CD4-positive, alpha-beta T cell (primary cell): ENCODE measurements around the gene TENM4. TPM values are rescaled to one million over a fixed set of nuclear protein-coding genes. Genes with fewer than 3 reads are reported as not detected.

Source experiments
- ATAC-seq: fragments of 200-7000 bp; cut with Tn5 transposase; one replicate; pipeline ENCODE4 v1.10.0; 2022; ENCODE audit warnings: mild to moderate bottlenecking; ENCODE audit not compliant: poor library complexity
- CTCF ChIA-PET: fragments of 350-600 bp; sonication (Branson Sonifier 250); formaldehyde crosslinking; loops from one replicate; lab custom pipeline; 2021; ENCODE audit warnings: antibody characterized with exemption, inconsistent platforms; lab: Charles Lee
- POLR2A ChIA-PET: fragments of 350-600 bp; sonication (Branson Sonifier 250); formaldehyde crosslinking; loops from one replicate; lab custom pipeline; 2021; ENCODE audit warnings: antibody characterized with exemption, inconsistent platforms; lab: Charles Lee
- DNase-seq, 14 experiments: peaks; one replicate each; pipeline ENCODE4 v3.0.0-alpha.2; 2013 to 2020; ENCODE audit warnings: mixed read lengths in 2 of 14
- H3K27ac ChIP-seq, 2 donors: one replicate each; pipeline versions ENCODE4 v1.5.1 to v1.7.0; 2013; ENCODE audit warnings: low read length in 2 of 2, low read depth in 1 of 2, mild to moderate bottlenecking in 1 of 2
- H3K27me3 ChIP-seq, 2 experiments: 1 replicate in 1 of 2; 2 replicates in 1 of 2; pipeline versions ENCODE4 v1.6.1 to v1.7.0; 2013; ENCODE audit warnings: low read length in 2 of 2, control low read depth in 1 of 2, mild to moderate bottlenecking in 1 of 2, moderate library complexity in 1 of 2; ENCODE audit not compliant: insufficient read depth in 2 of 2, control insufficient read depth in 1 of 2
- H3K36me3 ChIP-seq: one replicate; pipeline ENCODE4 v1.6.1; 2013; ENCODE audit warnings: low read length, control low read depth; ENCODE audit not compliant: insufficient read depth
- H3K4me1 ChIP-seq: one replicate; pipeline ENCODE4 v1.6.1; 2013; ENCODE audit warnings: low read length, control low read depth; ENCODE audit not compliant: insufficient read depth
- H3K4me3 ChIP-seq: one replicate; pipeline ENCODE4 v1.5.1; 2013; ENCODE audit warnings: mild to moderate bottlenecking, low read length, moderate library complexity
- H3K9me3 ChIP-seq, 2 experiments: 1 replicate in 1 of 2; 2 replicates in 1 of 2; pipeline versions ENCODE4 v1.6.1 to v1.7.0; 2013; ENCODE audit warnings: low read length in 2 of 2, mild to moderate bottlenecking in 2 of 2, control low read depth in 1 of 2, moderate library complexity in 1 of 2; ENCODE audit not compliant: control insufficient read depth in 1 of 2, insufficient read depth in 1 of 2
- H3K27ac Mint-ChIP-seq: one replicate; pipeline ENCODE4 v1.8.0; 2020; ENCODE audit warnings: mixed read lengths
- H3K27me3 Mint-ChIP-seq: one replicate; pipeline ENCODE4 v1.8.0; 2021; ENCODE audit warnings: mixed read lengths
- H3K36me3 Mint-ChIP-seq: one replicate; pipeline ENCODE4 v1.8.0; 2021; ENCODE audit warnings: low read depth, mixed read lengths
- H3K4me1 Mint-ChIP-seq: one replicate; pipeline ENCODE4 v1.8.0; 2021; ENCODE audit warnings: low read depth, mixed read lengths
- H3K4me3 Mint-ChIP-seq: one replicate; pipeline ENCODE4 v1.8.0; 2020; ENCODE audit warnings: mild to moderate bottlenecking, mixed read lengths
- H3K9me3 Mint-ChIP-seq: one replicate; pipeline ENCODE4 v1.8.0; 2020; ENCODE audit warnings: mixed read lengths
- intact Hi-C, 2 experiments: fragments of 100-400 bp; cut with DNase I in 1 of 2; cut with micrococcal nuclease in 1 of 2; formaldehyde crosslinking; loops; one replicate each; pipeline versions ENCODE4 v1.15.1 to v1.9.0; 2023 to 2025; cut with DNase I, micrococcal nuclease
- total RNA-seq, 174 experiments: library from RNA in 2 of 174; stranded (reverse) in 2 of 174; gene quantifications; one replicate each; pipeline ENCODE4 v1.2.3 and lab custom pipeline; 2021 to 2026
- TF ChIP-seq, protein P1 (sequence below): fragments of 200-600 bp; IDR thresholded peaks from one replicate; pipeline ENCODE4 v1.8.0; 2022; ENCODE audit warnings: antibody characterized with exemption, mild to moderate bottlenecking

Gene TENM4
- total RNA-seq, 2 experiments from 2014 or later, result 0.22 to 0.31 TPM

- DNase-seq (no peak), ATAC-seq (no peak)
- intact Hi-C loops, result no loop called here
- H3K27me3 Mint-ChIP-seq, result peaks cover 10% of the 10 kb centered on the region
- H3K36me3 Mint-ChIP-seq, result no peaks in the 10 kb centered on the region
- no peaks in the 10 kb centered on the region for H3K4me1 Mint-ChIP-seq
- H3K9me3 Mint-ChIP-seq, result no peaks in the 10 kb centered on the region
- no peak overlapping the region for H3K27ac Mint-ChIP-seq
- H3K36me3 ChIP-seq, result no peaks in the 10 kb centered on the region
- no peaks in the 10 kb centered on the region for H3K4me1 ChIP-seq
- H3K27me3 ChIP-seq, result no peaks in the 10 kb centered on the region
- ChIA-PET POLR2A (no interaction called here), CTCF (no interaction called here)
- H3K4me3 ChIP-seq, result no peak overlapping the region
- H3K4me3 Mint-ChIP-seq, result no peak overlapping the region
- H3K9me3 ChIP-seq, result no peaks in the 10 kb centered on the region
- TF ChIP-seq, protein P1, sequence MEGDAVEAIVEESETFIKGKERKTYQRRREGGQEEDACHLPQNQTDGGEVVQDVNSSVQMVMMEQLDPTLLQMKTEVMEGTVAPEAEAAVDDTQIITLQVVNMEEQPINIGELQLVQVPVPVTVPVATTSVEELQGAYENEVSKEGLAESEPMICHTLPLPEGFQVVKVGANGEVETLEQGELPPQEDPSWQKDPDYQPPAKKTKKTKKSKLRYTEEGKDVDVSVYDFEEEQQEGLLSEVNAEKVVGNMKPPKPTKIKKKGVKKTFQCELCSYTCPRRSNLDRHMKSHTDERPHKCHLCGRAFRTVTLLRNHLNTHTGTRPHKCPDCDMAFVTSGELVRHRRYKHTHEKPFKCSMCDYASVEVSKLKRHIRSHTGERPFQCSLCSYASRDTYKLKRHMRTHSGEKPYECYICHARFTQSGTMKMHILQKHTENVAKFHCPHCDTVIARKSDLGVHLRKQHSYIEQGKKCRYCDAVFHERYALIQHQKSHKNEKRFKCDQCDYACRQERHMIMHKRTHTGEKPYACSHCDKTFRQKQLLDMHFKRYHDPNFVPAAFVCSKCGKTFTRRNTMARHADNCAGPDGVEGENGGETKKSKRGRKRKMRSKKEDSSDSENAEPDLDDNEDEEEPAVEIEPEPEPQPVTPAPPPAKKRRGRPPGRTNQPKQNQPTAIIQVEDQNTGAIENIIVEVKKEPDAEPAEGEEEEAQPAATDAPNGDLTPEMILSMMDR, result no peak
- no peak overlapping the region for H3K27ac ChIP-seq
Observed at GRCh38 chr11:79456501-79456900, 15.7 kb upstream of the TENM4 start.

DNA sequence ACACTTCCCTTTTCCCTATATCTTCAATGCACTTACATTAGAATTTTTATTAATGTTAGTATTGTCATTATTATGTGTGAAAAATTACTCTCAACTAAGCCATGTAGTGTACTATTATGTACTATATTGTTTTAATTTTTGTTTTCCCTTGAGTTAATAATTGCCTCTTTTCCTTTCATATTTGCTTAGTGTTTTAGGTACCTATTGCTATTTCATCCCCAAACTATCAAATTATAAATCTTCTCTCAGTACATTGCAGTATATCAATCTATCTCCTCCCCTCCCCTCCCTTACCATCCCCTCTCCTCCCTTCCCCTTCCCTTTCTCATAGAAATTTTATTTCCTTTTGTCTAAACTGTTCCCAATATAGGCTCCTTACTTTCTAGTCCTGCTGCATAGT, 12.8 kb upstream of the TENM4 start:
- intact Hi-C loops, result no loop called here
- H3K27ac Mint-ChIP-seq, result no peak overlapping the region
- H3K36me3 Mint-ChIP-seq, result no peaks in the 10 kb centered on the region
- H3K27me3 ChIP-seq, result no peaks in the 10 kb centered on the region
- H3K4me3 Mint-ChIP-seq, result no peak overlapping the region
- H3K4me3 ChIP-seq, result no peak overlapping the region
- ATAC-seq (no peak), DNase-seq (no peak)
- ChIA-PET CTCF (no interaction called here), POLR2A (no interaction called here)
- no peaks in the 10 kb centered on the region for H3K4me1 ChIP-seq
- H3K9me3 Mint-ChIP-seq, result no peaks in the 10 kb centered on the region
- H3K36me3 ChIP-seq, result no peaks in the 10 kb centered on the region
- TF ChIP-seq, protein P1, result no peak
- H3K4me1 Mint-ChIP-seq, result no peaks in the 10 kb centered on the region
- peaks cover 5% of the 10 kb centered on the region for H3K27me3 Mint-ChIP-seq
- H3K9me3 ChIP-seq, result no peaks in the 10 kb centered on the region
- H3K27ac ChIP-seq, result no peak overlapping the region

GRCh38 chr11:79449040-79449439, 8.2 kb upstream of the TENM4 start:
- Mint-ChIP-seq H3K4me3 (no peak overlapping the region), H3K36me3 (no peaks in the 10 kb centered on the region), H3K9me3 (no peaks in the 10 kb centered on the region), H3K27me3 (peaks cover 22% of the 10 kb centered on the region), H3K4me1 (no peaks in the 10 kb centered on the region), H3K27ac (no peak overlapping the region)
- intact Hi-C loops, result no loop called here
- no peak for DNase-seq
- CTCF ChIA-PET, result no interaction called here
- Histone ChIP-seq H3K36me3 (no peaks in the 10 kb centered on the region), H3K9me3 (no peaks in the 10 kb centered on the region), H3K27ac (no peak overlapping the region), H3K4me1 (no peaks in the 10 kb centered on the region), H3K27me3 (peaks cover 0 to 2% of the 10 kb centered on the region in 2 experiments), H3K4me3 (no peak overlapping the region)
- TF ChIP-seq, protein P1, result no peak
- POLR2A ChIA-PET, result no interaction called here
- ATAC-seq, result no peak
